Measurements from ENCODE around the gene GSX2. TPM values are rescaled to one million over a fixed set of nuclear protein-coding genes. Genes with fewer than 3 reads are reported as not detected.

Gene GSX2
- total RNA-seq, 1 donor from 2014 or later: not detected

GRCh38 chr4:54091637-54092404, 8.1 kb upstream of the GSX2 start:
- peaks cover 64% of the 10 kb centered on the region for H3K27me3 ChIP-seq (ENCODE audit: low read depth)
- H3K4me1 ChIP-seq: peaks cover 20% of the 10 kb centered on the region
- no peak overlapping the region for H3K27ac ChIP-seq
- H3K9me3 ChIP-seq: no peaks in the 10 kb centered on the region
- ATAC-seq (peak; percentile 91 to 96), DNase-seq (peak; percentile 89)
- intact Hi-C loops (cut with DNase I): no loop called here
- H3K36me3 ChIP-seq: no peaks in the 10 kb centered on the region
- no peak for TF ChIP-seq CTCF (IDR thresholded peaks at IDR 0.05)
- peak overlapping the region; percentile 54 for H3K4me3 ChIP-seq

- Histone ChIP-seq H3K27me3 (ENCODE audit: low read depth) (peaks cover 73% of the 10 kb centered on the region), H3K36me3 (no peaks in the 10 kb centered on the region), H3K4me1 (peaks cover 20% of the 10 kb centered on the region), H3K27ac (no peak overlapping the region), H3K9me3 (no peaks in the 10 kb centered on the region), H3K4me3 (peak overlapping the region; percentile 54)
- ATAC-seq: no peak
- no peak for DNase-seq
- intact Hi-C loops (cut with DNase I): no loop called here
- TF ChIP-seq CTCF (IDR thresholded peaks at IDR 0.05): no peak
These were observed 7.3 kb upstream of the GSX2 start for GRCh38 chr4:54092405-54093323.

- Histone ChIP-seq H3K4me1 (peaks cover 20% of the 10 kb centered on the region), H3K27ac (no peak overlapping the region), H3K36me3 (no peaks in the 10 kb centered on the region), H3K4me3 (no peak overlapping the region), H3K27me3 (ENCODE audit: low read depth) (peaks cover 82% of the 10 kb centered on the region), H3K9me3 (no peaks in the 10 kb centered on the region)
- ATAC-seq: no peak
- DNase-seq: no peak
- intact Hi-C loops (cut with DNase I): no loop called here
- TF ChIP-seq CTCF (IDR thresholded peaks at IDR 0.05): no peak
These were observed 6.4 kb upstream of the GSX2 start for GRCh38 chr4:54093324-54094240.

GRCh38 chr4:54094451-54094850, 5.5 kb upstream of the GSX2 start:
- intact Hi-C loops (cut with DNase I): no loop called here

More at GRCh38 chr4:54094451-54094850, 5.5 kb upstream of the GSX2 start:
- H3K4me3 ChIP-seq: no peak overlapping the region
- ATAC-seq: no peak
- no peak for DNase-seq
- no peak for TF ChIP-seq CTCF (IDR thresholded peaks at IDR 0.05)
- no peaks in the 10 kb centered on the region for H3K9me3 ChIP-seq
- peaks cover 27% of the 10 kb centered on the region for H3K4me1 ChIP-seq
- no peak overlapping the region for H3K27ac ChIP-seq
- H3K27me3 ChIP-seq (ENCODE audit: low read depth): peaks cover 91% of the 10 kb centered on the region
- no peaks in the 10 kb centered on the region for H3K36me3 ChIP-seq

Measured in lower lobe of right lung (tissue), 2 donors.